Epithelial cell of esophagus (primary cell): ENCODE measurements around the gene SPTBN5.

ENCODE experiments used
- DNase-seq: peaks from one replicate; pipeline ENCODE4 v3.0.0; 2010; ENCODE audit warnings: low read depth
- H3K4me3 ChIP-seq: 2 replicates; pipeline ENCODE4 v1.5.1; 2011; ENCODE audit warnings: mild to moderate bottlenecking, low read length, control low read depth
- TF ChIP-seq, protein P1 (sequence below): IDR thresholded peaks from 2 replicates; pipeline ENCODE4 v1.5.1; 2011; ENCODE audit warnings: low read depth, mild to moderate bottlenecking, low read length, control low read depth, inconsistent platforms; ENCODE audit not compliant: insufficient read depth; ENCODE audit errors: missing control alignments

SPTBN5 gene

DNA sequence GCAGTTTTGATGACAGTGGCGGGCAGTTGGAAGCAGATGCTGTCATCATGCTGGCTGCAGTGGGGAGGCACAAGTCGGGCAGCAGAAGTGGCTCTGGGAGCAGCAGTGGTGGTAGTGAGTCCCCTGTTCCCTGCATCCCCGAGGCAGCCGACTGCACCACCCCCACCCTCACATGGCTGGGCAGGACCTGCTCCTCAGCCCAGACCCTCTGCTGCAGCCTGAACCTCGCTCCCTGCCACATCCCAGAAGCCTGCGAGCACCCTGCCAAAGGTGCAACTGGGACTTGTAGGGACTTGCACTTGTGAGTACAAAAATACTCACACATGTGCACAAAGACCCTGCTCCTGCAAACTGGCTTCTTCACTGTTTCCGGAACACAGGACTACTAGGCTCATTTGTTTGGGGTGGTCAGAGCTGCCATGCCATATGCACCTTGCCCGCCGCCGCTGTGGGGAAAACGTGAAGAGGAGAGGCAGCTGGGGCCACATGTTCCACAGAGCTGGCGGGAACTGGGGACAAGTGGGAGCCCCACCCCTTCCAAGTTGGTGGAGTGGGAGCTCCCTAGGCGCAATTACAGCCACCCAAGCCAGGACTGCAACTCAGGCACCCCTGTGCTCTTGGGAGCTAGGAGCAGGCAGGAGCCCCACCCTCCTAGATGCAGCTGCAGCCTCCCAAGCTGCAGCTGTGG is 63.8 kb downstream of the SPTBN5 start:
- H3K4me3 ChIP-seq = no peak overlapping the region
- TF ChIP-seq, protein P1, sequence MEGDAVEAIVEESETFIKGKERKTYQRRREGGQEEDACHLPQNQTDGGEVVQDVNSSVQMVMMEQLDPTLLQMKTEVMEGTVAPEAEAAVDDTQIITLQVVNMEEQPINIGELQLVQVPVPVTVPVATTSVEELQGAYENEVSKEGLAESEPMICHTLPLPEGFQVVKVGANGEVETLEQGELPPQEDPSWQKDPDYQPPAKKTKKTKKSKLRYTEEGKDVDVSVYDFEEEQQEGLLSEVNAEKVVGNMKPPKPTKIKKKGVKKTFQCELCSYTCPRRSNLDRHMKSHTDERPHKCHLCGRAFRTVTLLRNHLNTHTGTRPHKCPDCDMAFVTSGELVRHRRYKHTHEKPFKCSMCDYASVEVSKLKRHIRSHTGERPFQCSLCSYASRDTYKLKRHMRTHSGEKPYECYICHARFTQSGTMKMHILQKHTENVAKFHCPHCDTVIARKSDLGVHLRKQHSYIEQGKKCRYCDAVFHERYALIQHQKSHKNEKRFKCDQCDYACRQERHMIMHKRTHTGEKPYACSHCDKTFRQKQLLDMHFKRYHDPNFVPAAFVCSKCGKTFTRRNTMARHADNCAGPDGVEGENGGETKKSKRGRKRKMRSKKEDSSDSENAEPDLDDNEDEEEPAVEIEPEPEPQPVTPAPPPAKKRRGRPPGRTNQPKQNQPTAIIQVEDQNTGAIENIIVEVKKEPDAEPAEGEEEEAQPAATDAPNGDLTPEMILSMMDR = no peak
- DNase-seq = peak; percentile 62

DNA sequence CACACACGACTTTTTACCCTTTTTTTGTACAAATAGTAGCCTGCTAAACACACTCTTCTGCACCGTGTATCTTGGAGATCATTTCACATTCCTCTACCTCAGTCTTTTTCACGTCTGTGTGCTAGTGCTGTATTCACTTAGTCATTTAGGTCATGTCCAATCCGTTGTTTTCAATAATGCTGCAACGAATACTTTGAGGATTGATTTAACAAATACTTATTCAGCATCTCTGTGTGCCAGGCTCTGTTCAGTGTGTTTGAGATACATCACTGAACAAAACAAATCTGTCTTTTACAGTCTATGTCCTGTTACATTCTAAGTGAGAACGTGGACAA is 65.1 kb downstream of the SPTBN5 start:
- TF ChIP-seq, protein P1 = no peak
- no peak for DNase-seq
- H3K4me3 ChIP-seq = peak overlapping the region; percentile 80

DNA sequence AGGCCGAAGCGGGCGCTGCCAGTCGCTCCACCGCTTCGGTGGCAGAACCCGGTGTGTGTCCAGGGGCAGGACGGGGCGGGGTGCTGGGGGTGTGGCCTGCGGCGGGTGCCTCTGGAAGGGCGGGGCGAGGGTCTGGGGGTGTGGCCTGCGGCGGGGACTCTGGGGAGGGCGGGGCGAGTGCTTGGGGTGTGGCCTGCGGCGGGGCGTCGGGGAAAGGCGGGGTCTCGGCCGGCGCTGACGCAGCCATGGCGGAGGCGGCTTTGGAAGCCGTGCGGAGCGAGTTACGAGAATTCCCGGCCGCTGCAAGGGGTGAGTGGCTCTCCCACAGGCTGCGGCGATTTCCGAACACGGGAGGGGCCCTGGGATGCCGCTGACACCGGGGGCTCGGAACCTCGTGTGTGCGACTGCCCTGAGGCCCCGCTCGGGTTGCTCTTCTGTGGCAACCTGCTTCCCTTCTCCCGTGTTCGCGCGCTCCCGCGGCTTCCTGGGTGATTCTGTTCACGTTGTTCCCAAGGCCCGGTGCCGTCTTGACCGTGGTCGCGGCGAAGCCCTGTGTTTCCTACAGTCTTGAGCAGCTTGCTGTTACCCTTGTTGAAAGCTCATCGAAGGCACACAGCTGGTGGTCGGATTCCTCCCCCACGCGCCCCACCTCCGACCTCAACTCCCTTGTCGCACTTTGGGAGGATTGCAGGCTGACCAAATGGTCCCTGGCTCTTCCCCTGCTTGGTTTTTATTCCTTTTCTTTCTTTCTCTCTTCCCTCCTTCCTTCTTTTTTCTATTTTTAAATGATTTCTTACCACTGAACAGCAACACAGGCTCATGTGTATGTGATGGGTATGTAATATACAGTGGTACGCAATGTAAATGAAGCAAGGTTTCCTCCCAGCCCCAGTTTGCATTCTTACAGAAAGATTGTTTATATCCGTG is 65.7 kb downstream of the SPTBN5 start, which contains the start of gene JMJD7:
Gene JMJD7 (plus strand): TSS at position 213 of the 927 bp plus-strand sequence. CDS start 33 bp downstream, at position 246.
- H3K4me3 ChIP-seq = peak within 1 kb of the TSS; percentile 80

DNA sequence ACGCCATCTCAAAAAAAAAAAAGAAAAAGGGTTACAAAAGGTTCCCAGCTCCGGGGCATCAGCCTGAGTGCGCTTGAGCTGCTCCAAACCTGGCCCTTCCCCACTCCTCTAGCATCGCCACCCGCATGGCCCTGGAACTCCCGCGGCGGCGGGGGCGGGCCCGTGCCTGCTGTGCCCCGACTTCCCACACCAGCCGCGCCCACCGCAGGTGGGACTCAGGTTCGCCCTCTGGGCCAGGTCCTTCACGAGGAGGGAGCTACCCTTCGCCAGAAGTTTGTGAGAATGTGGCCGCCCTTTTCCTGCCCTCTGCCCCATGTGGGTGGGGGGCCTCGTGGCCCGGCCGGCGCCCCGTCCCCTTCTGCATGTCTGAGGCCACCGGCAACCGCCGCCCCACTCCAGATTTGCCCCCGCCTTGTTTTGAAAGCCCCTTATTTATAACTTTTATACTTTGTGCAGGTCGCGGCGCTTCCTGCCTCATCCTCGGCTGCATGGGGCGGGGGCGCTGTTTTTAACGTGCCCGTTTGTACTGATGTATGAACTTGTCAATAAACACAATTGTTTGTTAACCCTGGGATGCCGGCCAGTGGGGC is 66.5 kb downstream of the SPTBN5 start:
- DNase-seq = peak; percentile 42
- TF ChIP-seq, protein P1 = no peak
- H3K4me3 ChIP-seq = peak overlapping the region; percentile 32

More for the DNA sequence above, 65.7 kb downstream of the SPTBN5 start, which contains the start of gene JMJD7:
- DNase-seq = peak; percentile 92
- TF ChIP-seq, protein P1 = no peak

DNA sequence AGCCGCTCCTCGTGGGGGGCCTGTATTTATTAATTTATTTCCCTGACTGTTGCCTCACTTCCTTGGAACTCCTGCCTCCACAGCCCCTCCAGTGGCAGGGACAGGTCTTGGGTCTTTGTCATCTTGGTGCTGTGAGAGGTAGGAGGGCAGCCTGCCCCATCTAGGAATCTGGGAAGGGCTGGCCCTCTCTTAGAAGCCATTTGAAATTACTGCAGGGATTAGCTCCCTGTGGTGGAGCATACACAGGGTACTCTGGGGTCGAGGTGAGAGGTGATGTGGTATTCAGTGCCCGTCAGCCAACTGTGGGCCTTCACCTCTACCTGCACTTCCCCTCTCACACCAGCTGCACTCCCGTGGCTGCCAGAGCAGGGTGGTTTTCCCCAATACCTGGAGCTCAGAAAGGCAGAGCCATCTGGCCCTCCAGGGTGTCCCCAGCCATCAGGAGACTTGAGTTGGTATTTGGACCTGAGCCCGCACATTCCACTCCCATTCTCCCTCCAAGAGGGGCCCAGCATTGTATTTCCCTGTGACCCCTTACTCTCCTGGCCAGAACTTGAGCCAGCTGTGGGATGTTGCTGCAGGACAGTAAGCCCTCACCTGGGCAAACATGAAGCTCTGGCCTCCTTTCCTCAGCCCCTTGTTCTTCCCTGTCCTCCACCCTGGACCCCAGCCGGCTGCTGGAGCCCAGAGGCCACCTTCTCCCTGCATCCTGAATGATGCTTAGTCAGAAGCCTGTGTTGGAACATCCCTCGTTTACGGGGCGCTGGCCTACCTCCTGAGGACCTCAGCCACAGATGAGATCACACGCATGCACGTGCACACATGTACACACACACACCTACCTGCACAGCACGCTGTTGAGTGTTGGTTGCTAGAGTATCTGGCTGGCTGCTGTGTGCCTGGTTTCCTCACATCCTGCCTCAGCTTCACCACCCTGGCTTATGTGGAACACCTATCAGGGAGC is 68.0 kb downstream of the SPTBN5 start:
- TF ChIP-seq, protein P1 = no peak
- H3K4me3 ChIP-seq = no peak overlapping the region

DNA sequence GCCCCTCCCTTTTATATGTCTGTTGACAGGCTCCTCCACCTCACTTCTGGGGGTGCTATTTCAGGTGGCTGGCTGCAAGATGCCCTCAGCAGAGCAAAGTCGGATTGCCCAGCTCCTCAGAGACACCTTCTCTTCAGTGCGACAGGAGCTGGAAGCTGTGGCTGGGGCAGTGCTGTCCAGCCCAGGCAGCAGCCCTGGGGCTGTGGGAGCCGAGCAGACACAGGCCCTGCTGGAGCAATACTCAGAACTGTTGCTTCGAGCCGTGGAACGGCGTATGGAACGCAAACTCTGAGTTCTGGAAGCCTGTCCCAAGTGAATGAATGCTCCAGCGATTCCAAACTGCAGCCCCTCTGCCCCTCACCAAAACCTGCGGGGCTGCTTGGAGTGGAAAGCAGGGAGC is 68.7 kb downstream of the SPTBN5 start:
- TF ChIP-seq, protein P1 = no peak

More for the DNA sequence above, 68.0 kb downstream of the SPTBN5 start:
- DNase-seq = peak; percentile 52

More for the DNA sequence above, 68.7 kb downstream of the SPTBN5 start:
- no peak for DNase-seq
- H3K4me3 ChIP-seq = no peak overlapping the region
